Measurements from ENCODE around the gene RAPGEF2. TPM values are rescaled to one million over a fixed set of nuclear protein-coding genes. Genes with fewer than 3 reads are reported as not detected.
"Not testable (repeated sequence)": the region's sequence is repeated elsewhere in the genome, so short reads cannot be mapped to it uniquely, and the experiment has no call there.

RAPGEF2 gene
- total and polyA plus RNA-seq, 2 donors (not counting 1 experiment from before 2014, with no cell fraction given), result 10.9 to 45.8 TPM

DNA sequence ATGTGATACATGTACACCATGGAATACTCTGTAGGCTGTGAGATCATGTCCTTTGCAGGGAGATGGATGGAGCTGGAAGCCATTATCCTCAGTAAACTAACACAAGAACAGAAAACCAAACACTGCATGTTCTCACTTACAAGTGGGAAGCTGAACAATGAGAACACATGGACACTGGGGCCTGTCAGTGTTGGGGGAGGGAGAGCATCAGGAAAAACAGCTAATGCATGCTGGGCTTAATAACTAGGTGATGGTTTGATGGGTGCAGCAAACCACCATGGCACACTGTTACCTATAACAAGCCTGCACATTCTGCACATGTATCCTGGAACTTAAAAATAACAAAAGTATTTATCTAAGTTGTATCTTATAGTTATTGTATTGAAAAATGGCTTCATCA lies 13.8 kb downstream of the RAPGEF2 start:
- CTCF ChIA-PET; H2AFZ ChIP-seq (ENCODE audit: insufficient read depth, low read depth, low read length, poor library complexity, severe bottlenecking): not testable (repeated sequence)
- H3K79me2 ChIP-seq (ENCODE audit: control insufficient read depth, insufficient read depth, low read length), result peaks cover 41% of the 10 kb centered on the region

DNA sequence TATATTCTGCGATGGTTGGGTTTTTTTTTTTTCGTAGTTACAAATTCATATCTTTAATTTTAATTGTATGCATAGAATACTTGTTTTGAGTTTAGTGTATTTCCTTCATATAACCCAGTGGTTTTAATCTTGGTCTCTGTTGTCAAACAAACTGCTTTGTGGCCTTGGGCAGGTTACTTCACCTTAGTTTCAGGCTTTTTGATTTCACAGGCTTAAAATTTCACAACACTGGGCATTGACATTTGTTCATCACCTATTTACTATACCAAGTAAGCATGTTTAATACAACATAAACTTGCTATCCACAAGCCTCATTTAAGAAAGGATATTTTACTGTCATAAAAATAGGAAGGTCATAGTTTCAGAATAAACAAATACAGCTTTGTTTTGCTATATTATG lies 14.7 kb downstream of the RAPGEF2 start:
- TF ChIP-seq, protein P1, sequence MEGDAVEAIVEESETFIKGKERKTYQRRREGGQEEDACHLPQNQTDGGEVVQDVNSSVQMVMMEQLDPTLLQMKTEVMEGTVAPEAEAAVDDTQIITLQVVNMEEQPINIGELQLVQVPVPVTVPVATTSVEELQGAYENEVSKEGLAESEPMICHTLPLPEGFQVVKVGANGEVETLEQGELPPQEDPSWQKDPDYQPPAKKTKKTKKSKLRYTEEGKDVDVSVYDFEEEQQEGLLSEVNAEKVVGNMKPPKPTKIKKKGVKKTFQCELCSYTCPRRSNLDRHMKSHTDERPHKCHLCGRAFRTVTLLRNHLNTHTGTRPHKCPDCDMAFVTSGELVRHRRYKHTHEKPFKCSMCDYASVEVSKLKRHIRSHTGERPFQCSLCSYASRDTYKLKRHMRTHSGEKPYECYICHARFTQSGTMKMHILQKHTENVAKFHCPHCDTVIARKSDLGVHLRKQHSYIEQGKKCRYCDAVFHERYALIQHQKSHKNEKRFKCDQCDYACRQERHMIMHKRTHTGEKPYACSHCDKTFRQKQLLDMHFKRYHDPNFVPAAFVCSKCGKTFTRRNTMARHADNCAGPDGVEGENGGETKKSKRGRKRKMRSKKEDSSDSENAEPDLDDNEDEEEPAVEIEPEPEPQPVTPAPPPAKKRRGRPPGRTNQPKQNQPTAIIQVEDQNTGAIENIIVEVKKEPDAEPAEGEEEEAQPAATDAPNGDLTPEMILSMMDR (IDR thresholded peaks at IDR 0.05), result no peak
- no peak for TF ChIP-seq EZH2 (IDR thresholded peaks at IDR 0.05; ENCODE audit: borderline replicate concordance, insufficient read depth, low read depth, low read length, poor library complexity, severe bottlenecking)
- no peak overlapping the region for H3K27ac ChIP-seq (ENCODE audit: low read length in 2 of 2)

More for the DNA sequence above, 13.8 kb downstream of the RAPGEF2 start:
- H3K9me3 ChIP-seq (ENCODE audit: control extremely low read depth in 1 of 3, control insufficient read depth in 2 of 3, insufficient read depth in 1 of 3, low read length in 2 of 3); DNase-seq; H3K4me3 ChIP-seq (ENCODE audit: control extremely low read depth in 1 of 5, extremely low read depth in 1 of 5, insufficient read depth in 1 of 5, low read depth in 2 of 5, low read length in 4 of 5); H3K4me3 Mint-ChIP-seq; H3K4me1 ChIP-seq (ENCODE audit: control insufficient read depth in 2 of 2, insufficient read depth in 2 of 2, low read length in 2 of 2); H3K27ac Mint-ChIP-seq; H3K4me2 ChIP-seq (replicated peaks; ENCODE audit: low read depth, low read length, poor library complexity, severe bottlenecking); H3K27me3 Mint-ChIP-seq; intact Hi-C loops (cut with micrococcal nuclease); ATAC-seq (ENCODE audit: low read depth); H3K27me3 ChIP-seq (replicated peaks in 1 of 4; ENCODE audit: control extremely low read depth in 1 of 4, control insufficient read depth in 3 of 4, insufficient read depth in 4 of 4, low read length in 3 of 4); H3K9me3 Mint-ChIP-seq (ENCODE audit: insufficient read depth); POLR2A ChIA-PET; H3K9ac ChIP-seq (ENCODE audit: low read length); H3K36me3 ChIP-seq (replicated peaks in 1 of 2; ENCODE audit: control extremely low read depth in 1 of 2, control insufficient read depth in 1 of 2, extremely low read depth in 1 of 2, insufficient read depth in 2 of 2, low read length in 1 of 2); H3K27ac ChIP-seq (ENCODE audit: low read length in 2 of 2): not testable (repeated sequence)
- peaks cover 18% of the 10 kb centered on the region for H3K4me1 Mint-ChIP-seq
- H4K20me1 ChIP-seq (ENCODE audit: control insufficient read depth, insufficient read depth, low read length, poor library complexity, severe bottlenecking), result peaks cover 14% of the 10 kb centered on the region

More for the DNA sequence above, 14.7 kb downstream of the RAPGEF2 start:
- Histone ChIP-seq H3K4me2 (replicated peaks; ENCODE audit: low read depth, low read length, poor library complexity, severe bottlenecking) (no peak overlapping the region), H3K9me3 (ENCODE audit: control extremely low read depth in 1 of 3, control insufficient read depth in 2 of 3, insufficient read depth in 1 of 3, low read length in 2 of 3) (peaks cover 0 to 1% (median 0%) of the 10 kb centered on the region in 3 donors), H3K4me1 (ENCODE audit: control insufficient read depth in 2 of 2, insufficient read depth in 2 of 2, low read length in 2 of 2) (peaks cover 0 to 4% of the 10 kb centered on the region in 2 donors), H2AFZ (ENCODE audit: insufficient read depth, low read depth, low read length, poor library complexity, severe bottlenecking) (no peak overlapping the region), H3K79me2 (ENCODE audit: control insufficient read depth, insufficient read depth, low read length) (peaks cover 41% of the 10 kb centered on the region), H3K4me3 (ENCODE audit: control extremely low read depth in 1 of 5, extremely low read depth in 1 of 5, insufficient read depth in 1 of 5, low read depth in 2 of 5, low read length in 4 of 5) (no peak overlapping the region), H3K36me3 (replicated peaks in 1 of 2; ENCODE audit: control extremely low read depth in 1 of 2, control insufficient read depth in 1 of 2, extremely low read depth in 1 of 2, insufficient read depth in 2 of 2, low read length in 1 of 2) (no peaks in the 10 kb centered on the region), H4K20me1 (ENCODE audit: control insufficient read depth, insufficient read depth, low read length, poor library complexity, severe bottlenecking) (peaks cover 14% of the 10 kb centered on the region), H3K9ac (ENCODE audit: low read length) (no peak overlapping the region), H3K27me3 (replicated peaks in 1 of 4; ENCODE audit: control extremely low read depth in 1 of 4, control insufficient read depth in 3 of 4, insufficient read depth in 4 of 4, low read length in 3 of 4) (no peaks in the 10 kb centered on the region)
- H3K4me1 Mint-ChIP-seq, result peaks cover 20% of the 10 kb centered on the region
- H3K27ac Mint-ChIP-seq, result no peak overlapping the region
- CTCF ChIA-PET, result interaction anchor here (1.2 kb wide), 1 partner anchor 10 kb away, joined by 3 read pairs; no protein-coding TSS in a partner anchor
- no peak overlapping the region for H3K4me3 Mint-ChIP-seq
- WGBS (ENCODE audit: insufficient coverage), result no CpG with 5 or more reads among the region's 2 CpGs
- DNase-seq (no peak), ATAC-seq (ENCODE audit: low read depth) (no peak)
- H3K9me3 Mint-ChIP-seq (ENCODE audit: insufficient read depth), result no peaks in the 10 kb centered on the region
- H3K27me3 Mint-ChIP-seq, result no peaks in the 10 kb centered on the region
- POLR2A ChIA-PET, result no interaction called here
- intact Hi-C loops (cut with micrococcal nuclease), result no loop called here

Data from B cell (primary cell).